Mucosa of rectum (tissue), 2 donors: Measurements from ENCODE around the gene SLC6A3.
"Not testable (repeated sequence)": the region's sequence is repeated elsewhere in the genome, so short reads cannot be mapped to it uniquely, and the experiment has no call there.

ENCODE experiments used
- H3K27ac ChIP-seq, 2 donors: one replicate each; pipeline ENCODE4 v1.7.0; 2013; ENCODE audit warnings: inconsistent platforms in 2 of 2, low read depth in 2 of 2, low read length in 2 of 2
- H3K27me3 ChIP-seq, 2 donors: one replicate each; pipeline ENCODE4 v1.7.0; 2013; ENCODE audit warnings: low read length in 2 of 2; ENCODE audit not compliant: control insufficient read depth in 2 of 2, insufficient read depth in 2 of 2
- H3K36me3 ChIP-seq, 2 donors: one replicate each; pipeline ENCODE4 v1.7.0; 2013; ENCODE audit warnings: low read length in 2 of 2; ENCODE audit not compliant: control insufficient read depth in 2 of 2, insufficient read depth in 2 of 2
- H3K4me1 ChIP-seq, 2 donors: one replicate each; pipeline ENCODE4 v1.7.0; 2013; ENCODE audit warnings: low read length in 2 of 2, mild to moderate bottlenecking in 1 of 2; ENCODE audit not compliant: control insufficient read depth in 2 of 2, insufficient read depth in 2 of 2
- H3K4me3 ChIP-seq, 2 donors: one replicate each; pipeline ENCODE4 v1.7.0; 2013; ENCODE audit warnings: low read length in 2 of 2
- H3K9ac ChIP-seq, 2 donors: one replicate each; pipeline ENCODE4 v1.7.0; 2013; ENCODE audit warnings: low read length in 2 of 2, low read depth in 1 of 2, mild to moderate bottlenecking in 1 of 2
- H3K9me3 ChIP-seq, 2 donors: one replicate each; pipeline ENCODE4 v1.7.0; 2013; ENCODE audit warnings: low read length in 2 of 2; ENCODE audit not compliant: control insufficient read depth in 2 of 2
- donor health status: healthy.
- donor health status: Normal muscosa, but diverticular disease.

Gene SLC6A3

GRCh38 chr5:1360861-1361260 is 84.4 kb downstream of the SLC6A3 start:
- Histone ChIP-seq H3K9me3 (no peaks in the 10 kb centered on the region), H3K27ac (no peak overlapping the region), H3K4me3 (no peak overlapping the region), H3K36me3 (no peaks in the 10 kb centered on the region), H3K9ac (no peak overlapping the region), H3K4me1 (no peaks in the 10 kb centered on the region), H3K27me3 (peaks cover 13 to 22% of the 10 kb centered on the region in 2 donors)

DNA sequence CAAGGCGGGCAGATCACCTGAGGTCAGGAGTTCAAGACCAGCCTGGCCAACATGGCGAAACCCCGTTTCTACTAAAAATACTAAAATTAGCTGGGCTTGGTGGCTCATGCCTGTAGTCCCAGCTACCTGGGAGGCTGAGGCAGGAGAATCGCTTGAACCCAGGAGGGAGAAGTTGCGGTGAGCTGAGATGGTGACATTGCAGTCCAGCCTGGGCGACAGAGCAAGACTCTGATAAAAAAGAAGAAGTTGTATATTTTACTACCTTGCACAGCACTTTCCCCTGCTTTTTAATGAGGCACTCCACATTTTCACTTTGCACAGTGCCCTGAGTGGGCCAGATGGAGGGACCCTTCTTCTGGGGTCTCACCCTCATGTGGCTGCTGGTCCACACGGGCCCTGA is 84.9 kb downstream of the SLC6A3 start:
- not testable (repeated sequence) for H3K27ac ChIP-seq, H3K9ac ChIP-seq, H3K36me3 ChIP-seq, H3K4me1 ChIP-seq, H3K4me3 ChIP-seq, H3K9me3 ChIP-seq
- peaks cover 13 to 22% of the 10 kb centered on the region in 2 donors for H3K27me3 ChIP-seq

DNA sequence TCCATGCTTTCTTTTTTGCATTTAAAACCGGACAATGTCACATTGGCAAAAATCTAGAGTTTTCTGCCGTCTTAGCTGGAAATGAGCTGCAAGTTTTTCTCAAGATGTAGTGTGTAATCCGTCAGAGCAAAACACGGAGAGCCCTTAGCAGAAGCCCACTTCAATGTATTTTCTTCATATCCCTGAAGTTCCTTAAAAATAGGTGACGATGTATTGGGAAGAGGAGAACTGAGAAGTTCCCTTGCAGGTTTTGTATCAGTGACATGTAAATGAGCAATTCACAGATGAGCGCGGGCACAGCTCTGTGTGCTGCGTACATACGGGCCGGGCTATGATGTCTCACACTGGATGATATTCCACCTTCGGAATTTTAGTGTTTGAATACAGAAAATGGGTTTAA is 85.5 kb downstream of the SLC6A3 start:
- peaks cover 13 to 22% of the 10 kb centered on the region in 2 donors for H3K27me3 ChIP-seq

GRCh38 chr5:1359031-1359645 is 86.1 kb downstream of the SLC6A3 start:
- Histone ChIP-seq H3K27me3 (peaks cover 13 to 18% of the 10 kb centered on the region in 2 donors), H3K36me3 (no peaks in the 10 kb centered on the region), H3K4me1 (no peaks in the 10 kb centered on the region), H3K9ac (no peak overlapping the region), H3K4me3 (no peak overlapping the region), H3K9me3 (no peaks in the 10 kb centered on the region), H3K27ac (no peak overlapping the region)

More for the DNA sequence above, 85.5 kb downstream of the SLC6A3 start:
- Histone ChIP-seq H3K4me3 (no peak overlapping the region), H3K36me3 (no peaks in the 10 kb centered on the region), H3K4me1 (no peaks in the 10 kb centered on the region), H3K9me3 (no peaks in the 10 kb centered on the region), H3K9ac (no peak overlapping the region), H3K27ac (no peak overlapping the region)

- Histone ChIP-seq H3K4me1 (no peaks in the 10 kb centered on the region), H3K9me3 (no peaks in the 10 kb centered on the region), H3K9ac (no peak overlapping the region), H3K27ac (no peak overlapping the region), H3K4me3 (no peak overlapping the region), H3K36me3 (no peaks in the 10 kb centered on the region), H3K27me3 (peaks cover 11 to 15% of the 10 kb centered on the region in 2 donors)
Observed at GRCh38 chr5:1358726-1359025, 86.6 kb downstream of the SLC6A3 start.

- Histone ChIP-seq H3K4me3 (no peak overlapping the region), H3K27me3 (peaks cover 6 to 11% of the 10 kb centered on the region in 2 donors), H3K4me1 (no peaks in the 10 kb centered on the region), H3K36me3 (no peaks in the 10 kb centered on the region), H3K9me3 (no peaks in the 10 kb centered on the region), H3K27ac (no peak overlapping the region), H3K9ac (no peak overlapping the region)
Observed at GRCh38 chr5:1357946-1358725, 87.1 kb downstream of the SLC6A3 start.

DNA sequence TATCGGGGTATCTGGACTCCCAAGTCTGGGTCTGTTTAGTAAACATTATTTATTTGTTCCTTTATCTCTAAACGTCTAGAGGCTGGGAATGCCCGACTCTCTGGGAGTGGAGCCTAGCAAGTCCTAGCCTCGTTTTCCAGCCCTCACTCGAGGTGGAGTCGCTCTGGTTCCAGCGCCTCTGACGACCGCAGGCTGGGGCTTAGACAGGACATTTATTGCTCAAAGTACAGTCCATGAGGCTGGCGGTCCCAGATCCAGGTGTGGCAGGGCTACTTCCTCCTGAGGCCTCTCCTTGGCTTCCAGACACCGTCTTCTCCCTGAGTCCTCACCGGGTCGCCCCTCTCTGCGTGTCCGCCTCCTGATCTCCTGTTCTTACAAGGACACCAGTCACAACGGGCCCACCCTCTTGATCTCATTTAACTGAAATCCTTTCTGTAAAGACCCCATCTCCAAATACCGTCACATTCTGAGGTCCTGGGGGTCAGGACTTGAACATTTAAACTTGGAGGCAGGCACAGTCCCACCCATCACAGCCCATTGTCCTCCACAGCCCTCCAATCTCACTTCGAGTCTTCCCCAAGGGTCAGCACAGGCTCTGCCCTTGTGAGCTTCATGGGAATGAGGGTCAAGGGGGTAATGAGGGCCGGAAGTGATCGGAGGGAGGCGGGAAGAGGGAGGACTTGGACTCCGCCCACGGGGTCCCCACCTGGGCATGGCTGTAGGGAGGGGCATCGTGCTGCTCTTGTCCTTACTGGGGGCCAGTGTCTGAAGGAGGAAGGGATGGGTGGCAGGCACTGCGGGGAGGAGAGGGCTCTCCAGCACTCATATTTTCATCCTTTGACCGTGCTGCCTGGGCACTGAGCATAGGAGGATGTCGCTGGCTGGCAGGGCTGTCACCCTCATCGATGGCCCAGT is 88.1 kb downstream of the SLC6A3 start:
- no peak overlapping the region for H3K27ac ChIP-seq
- no peak overlapping the region for H3K4me3 ChIP-seq
- H3K36me3 ChIP-seq, result no peaks in the 10 kb centered on the region
- no peaks in the 10 kb centered on the region for H3K9me3 ChIP-seq
- no peaks in the 10 kb centered on the region for H3K4me1 ChIP-seq
- H3K9ac ChIP-seq, result no peak overlapping the region
- H3K27me3 ChIP-seq, result peaks cover 6 to 8% of the 10 kb centered on the region in 2 donors

- no peaks in the 10 kb centered on the region for H3K4me1 ChIP-seq
- no peak overlapping the region for H3K4me3 ChIP-seq
- H3K36me3 ChIP-seq, result no peaks in the 10 kb centered on the region
- H3K27ac ChIP-seq, result no peak overlapping the region
- no peaks in the 10 kb centered on the region for H3K9me3 ChIP-seq
- H3K9ac ChIP-seq, result no peak overlapping the region
- peaks cover 4 to 6% of the 10 kb centered on the region in 2 donors for H3K27me3 ChIP-seq
Observed at GRCh38 chr5:1354576-1354975, 90.7 kb downstream of the SLC6A3 start.

DNA sequence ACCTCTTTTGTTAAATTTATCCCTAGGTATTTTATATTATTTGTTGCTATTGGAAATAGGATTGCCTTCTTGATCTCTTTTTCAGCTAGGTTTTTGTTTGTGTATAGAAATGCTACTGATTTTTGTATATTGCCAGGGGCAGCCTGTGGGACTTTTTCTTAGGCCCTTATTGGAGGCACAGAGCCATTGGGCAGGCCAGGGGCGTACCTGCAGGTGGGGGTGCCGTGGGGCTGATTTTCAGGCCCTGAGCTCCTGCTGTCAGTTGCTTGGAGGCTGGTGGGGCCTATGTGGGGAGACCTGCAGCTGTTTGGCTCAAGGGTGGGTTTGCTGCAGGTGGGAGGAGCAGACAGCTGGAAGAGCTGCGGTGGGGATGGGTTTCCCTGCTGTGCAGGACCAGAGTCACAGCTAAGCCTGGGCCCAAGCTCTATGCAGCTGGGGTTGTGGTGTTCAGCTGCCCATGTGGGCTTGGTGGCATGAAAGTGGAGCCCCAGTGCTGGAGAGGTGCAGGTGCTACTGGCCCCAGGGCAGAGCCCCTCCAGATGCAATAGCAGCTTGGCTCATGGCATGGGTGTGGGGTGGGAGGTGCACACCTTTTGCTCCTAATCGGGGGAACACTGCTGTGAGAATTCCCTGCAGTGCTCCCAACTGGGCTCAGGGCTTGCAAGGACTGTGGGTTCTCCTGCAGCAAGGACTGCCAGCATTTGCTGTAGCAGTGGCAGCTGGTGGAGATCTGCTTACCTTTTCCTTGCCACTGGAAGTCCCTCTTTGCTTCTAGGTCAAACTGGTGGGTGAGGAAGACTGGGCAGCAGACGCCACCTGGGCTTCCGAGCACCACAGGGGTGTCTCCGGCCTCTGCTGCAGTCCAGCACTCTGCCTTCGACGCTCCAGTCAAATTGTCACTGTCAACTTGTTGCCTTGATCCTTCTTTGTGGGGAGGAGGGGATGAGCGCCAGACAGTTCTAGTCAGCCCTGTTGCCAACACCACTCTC is 92.7 kb downstream of the SLC6A3 start:
- Histone ChIP-seq H3K27me3 (peaks cover 4 to 6% of the 10 kb centered on the region in 2 donors), H3K9me3 (no peaks in the 10 kb centered on the region), H3K9ac (no peak overlapping the region), H3K4me1 (no peaks in the 10 kb centered on the region), H3K36me3 (no peaks in the 10 kb centered on the region), H3K27ac (no peak overlapping the region), H3K4me3 (no peak overlapping the region)
